Transverse colon (tissue), 4 donors: ENCODE results near the gene COTL1.

ENCODE experiments used
- POLR2A ChIP-seq: fragments of 450-650 bp; IDR thresholded peaks from one replicate; pipeline ENCODE4 v1.6.1; 2016; ENCODE audit warnings: antibody characterized with exemption, mild to moderate bottlenecking, moderate library complexity
- POLR2AphosphoS5 ChIP-seq, 3 donors: sonication (generic); formaldehyde crosslinking; IDR thresholded peaks; one replicate each; pipeline ENCODE4 v1.6.1; 2016; ENCODE audit warnings: antibody characterized with exemption in 3 of 3
- TF ChIP-seq, protein P1 (sequence below), 5 experiments: fragments of 200-600 bp in 3 of 5; fragments of 450-650 bp in 2 of 5; sonication (generic) in 3 of 5; IDR thresholded peaks; 1 replicate in 2 of 5; 2 replicates in 3 of 5; pipeline ENCODE4 v1.5.1; 2016 to 2017; ENCODE audit warnings: antibody characterized with exemption in 5 of 5, inconsistent platforms in 3 of 5, mild to moderate bottlenecking in 2 of 5, moderate library complexity in 1 of 5

- TF ChIP-seq, protein P1, sequence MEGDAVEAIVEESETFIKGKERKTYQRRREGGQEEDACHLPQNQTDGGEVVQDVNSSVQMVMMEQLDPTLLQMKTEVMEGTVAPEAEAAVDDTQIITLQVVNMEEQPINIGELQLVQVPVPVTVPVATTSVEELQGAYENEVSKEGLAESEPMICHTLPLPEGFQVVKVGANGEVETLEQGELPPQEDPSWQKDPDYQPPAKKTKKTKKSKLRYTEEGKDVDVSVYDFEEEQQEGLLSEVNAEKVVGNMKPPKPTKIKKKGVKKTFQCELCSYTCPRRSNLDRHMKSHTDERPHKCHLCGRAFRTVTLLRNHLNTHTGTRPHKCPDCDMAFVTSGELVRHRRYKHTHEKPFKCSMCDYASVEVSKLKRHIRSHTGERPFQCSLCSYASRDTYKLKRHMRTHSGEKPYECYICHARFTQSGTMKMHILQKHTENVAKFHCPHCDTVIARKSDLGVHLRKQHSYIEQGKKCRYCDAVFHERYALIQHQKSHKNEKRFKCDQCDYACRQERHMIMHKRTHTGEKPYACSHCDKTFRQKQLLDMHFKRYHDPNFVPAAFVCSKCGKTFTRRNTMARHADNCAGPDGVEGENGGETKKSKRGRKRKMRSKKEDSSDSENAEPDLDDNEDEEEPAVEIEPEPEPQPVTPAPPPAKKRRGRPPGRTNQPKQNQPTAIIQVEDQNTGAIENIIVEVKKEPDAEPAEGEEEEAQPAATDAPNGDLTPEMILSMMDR (IDR thresholded peaks at IDR 0.05): no peak
- TF ChIP-seq POLR2AphosphoS5 (IDR thresholded peaks at IDR 0.05) (no peak), POLR2A (no peak)
These were observed 19.5 kb downstream of the COTL1 start for GRCh38 chr16:84598360-84598759.
